Keratinocyte (primary cell): ENCODE measurements around the gene HOXC12.

Source experiments
- CTCF ChIP-seq, 3 experiments: IDR thresholded peaks in 1 of 3; conservative IDR thresholded peaks in 1 of 3; optimal IDR thresholded peaks in 1 of 3; 2 replicates in 2 of 3; 3 replicates in 1 of 3; pipeline versions ENCODE3 to v1.5.1; 2011; ENCODE audit warnings: low read length in 3 of 3, mild to moderate bottlenecking in 3 of 3, moderate library complexity in 2 of 3, control low read depth in 1 of 3, inconsistent platforms in 1 of 3; ENCODE audit not compliant: insufficient read depth in 2 of 3; ENCODE audit errors: extremely low read depth in 1 of 3
- EZH2 ChIP-seq: IDR thresholded peaks from one replicate; pipeline ENCODE4 v1.6.1; 2012; ENCODE audit warnings: inconsistent platforms, mild to moderate bottlenecking, low read length, moderate library complexity

- TF ChIP-seq EZH2 (no peak), CTCF (optimal IDR thresholded peaks at IDR 0.05 in 1 of 3, IDR thresholded peaks at IDR 0.05 in 1 of 3, conservative IDR thresholded peaks at IDR 0.05 in 1 of 3; ENCODE audit: extremely low read depth in 1 of 3, insufficient read depth in 2 of 3, low read length in 3 of 3) (no peak)
Observed at GRCh38 chr12:53980802-53981496, 26.2 kb downstream of the HOXC12 start.
